Measurements from ENCODE around the gene FAM53A.
A peak's percentile ranks its signal among the peaks of the same experiment; 100 is the strongest.

FAM53A gene

DNA sequence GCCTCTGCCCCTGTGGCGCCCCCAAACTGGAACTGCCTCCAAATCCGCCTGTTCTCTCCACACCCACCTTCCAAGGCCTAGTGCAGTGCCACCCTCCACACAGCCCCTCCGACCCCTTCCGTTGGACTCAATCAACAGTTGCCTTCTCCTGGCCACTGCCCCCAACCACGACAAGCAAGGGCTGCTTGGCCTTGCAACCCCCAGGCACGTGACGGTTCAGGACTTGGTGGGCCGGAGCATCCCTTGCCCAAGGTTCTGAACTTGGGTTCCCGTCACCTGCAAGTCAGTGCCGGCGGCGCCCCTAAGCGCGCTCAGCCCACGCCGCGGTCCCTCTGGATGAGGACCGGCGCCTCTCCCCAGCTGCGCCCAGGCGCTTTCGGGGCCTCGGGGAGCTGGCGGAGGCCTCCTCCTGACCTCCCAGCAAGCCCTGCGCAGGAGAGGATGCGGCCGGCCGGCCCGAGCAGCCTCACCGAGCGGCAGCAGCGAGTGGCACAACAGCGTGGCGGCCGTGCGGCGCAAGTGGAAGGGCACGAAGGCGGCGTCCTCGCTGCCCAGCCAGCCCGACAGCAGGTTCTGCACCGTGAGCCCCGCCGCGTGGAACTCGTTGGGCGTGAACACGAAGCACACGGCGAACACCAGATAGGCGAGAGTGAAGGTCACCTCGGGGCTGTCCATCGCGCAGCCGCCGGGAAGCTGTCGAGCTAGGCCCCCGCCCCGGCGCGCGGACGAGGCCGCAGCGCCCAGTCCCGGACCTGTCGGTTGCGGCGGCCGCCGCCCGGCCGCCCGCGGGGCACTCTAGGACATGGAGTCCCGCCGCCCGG is 36.3 kb upstream of the FAM53A start (continued):
- TF ChIP-seq CTCF (tag by site-specific recombination; IDR thresholded peaks at IDR 0.05) (peak; percentile 50; the same call in 1 of the 2 replicates), ZFP37 (tag by site-specific recombination; IDR thresholded peaks at IDR 0.05) (peak; percentile 85), SP2 (tag by site-specific recombination; IDR thresholded peaks at IDR 0.05) (peak; percentile 41), ZNF837 (tag by site-specific recombination; IDR thresholded peaks at IDR 0.05) (0 out of 2 replicates have a peak, but pooled peaks have one; percentile 30), ZNF558 (tag by site-specific recombination; IDR thresholded peaks at IDR 0.05) (no peak), KLF9 (tag by site-specific recombination; IDR thresholded peaks at IDR 0.05; ENCODE audit: low read depth) (no peak), ZNF133 (tag by site-specific recombination; IDR thresholded peaks at IDR 0.05) (no peak), PBX3 (CRISPR knock-in tag; IDR thresholded peaks at IDR 0.05) (peak; percentile 42; the same call in 1 of the 2 replicates), SCRT1 (tag by site-specific recombination; IDR thresholded peaks at IDR 0.05; ENCODE audit: borderline replicate concordance) (peak; percentile 57; the same call in 1 of the 2 replicates), ZIC2 (tag by site-specific recombination; IDR thresholded peaks at IDR 0.05) (peak; percentile 34; the same call in 1 of the 2 replicates), ZBTB8A (tag by site-specific recombination; IDR thresholded peaks at IDR 0.05) (peak; percentile 74; the same call in 1 of the 2 replicates), ZNF660 (tag by site-specific recombination; IDR thresholded peaks at IDR 0.05) (peak; percentile 24; the same call in 1 of the 2 replicates), ZNF24 (tag by site-specific recombination; IDR thresholded peaks at IDR 0.05) (no peak), GLIS1 (tag by site-specific recombination; IDR thresholded peaks at IDR 0.05) (peak; percentile 73), ZNF184 (tag by site-specific recombination; IDR thresholded peaks at IDR 0.05) (no peak), ZBTB48 (tag by site-specific recombination; IDR thresholded peaks at IDR 0.05) (0 out of 2 replicates have a peak, but pooled peaks have one; percentile 28), ZNF404 (tag by site-specific recombination; IDR thresholded peaks at IDR 0.05) (no peak), ZFHX2 (tag by site-specific recombination; conservative IDR thresholded peaks at IDR 0.05) (peak; percentile 45), ZBTB44 (tag by site-specific recombination; IDR thresholded peaks at IDR 0.05) (no peak), ZNF501 (tag by site-specific recombination; IDR thresholded peaks at IDR 0.05) (peak; percentile 57), KLF8 (tag by site-specific recombination; IDR thresholded peaks at IDR 0.05) (0 out of 2 replicates have a peak, but pooled peaks have one; percentile 19), ZNF624 (tag by site-specific recombination; IDR thresholded peaks at IDR 0.05) (no peak), ZNF600 (tag by site-specific recombination; IDR thresholded peaks at IDR 0.05) (peak; percentile 84), GLIS2 (tag by site-specific recombination; IDR thresholded peaks at IDR 0.05) (peak; percentile 84), SCRT2 (tag by site-specific recombination; IDR thresholded peaks at IDR 0.05) (peak; percentile 93), ZNF37A (tag by site-specific recombination; IDR thresholded peaks at IDR 0.05) (no peak)
- TF ChIP-seq, protein P1, sequence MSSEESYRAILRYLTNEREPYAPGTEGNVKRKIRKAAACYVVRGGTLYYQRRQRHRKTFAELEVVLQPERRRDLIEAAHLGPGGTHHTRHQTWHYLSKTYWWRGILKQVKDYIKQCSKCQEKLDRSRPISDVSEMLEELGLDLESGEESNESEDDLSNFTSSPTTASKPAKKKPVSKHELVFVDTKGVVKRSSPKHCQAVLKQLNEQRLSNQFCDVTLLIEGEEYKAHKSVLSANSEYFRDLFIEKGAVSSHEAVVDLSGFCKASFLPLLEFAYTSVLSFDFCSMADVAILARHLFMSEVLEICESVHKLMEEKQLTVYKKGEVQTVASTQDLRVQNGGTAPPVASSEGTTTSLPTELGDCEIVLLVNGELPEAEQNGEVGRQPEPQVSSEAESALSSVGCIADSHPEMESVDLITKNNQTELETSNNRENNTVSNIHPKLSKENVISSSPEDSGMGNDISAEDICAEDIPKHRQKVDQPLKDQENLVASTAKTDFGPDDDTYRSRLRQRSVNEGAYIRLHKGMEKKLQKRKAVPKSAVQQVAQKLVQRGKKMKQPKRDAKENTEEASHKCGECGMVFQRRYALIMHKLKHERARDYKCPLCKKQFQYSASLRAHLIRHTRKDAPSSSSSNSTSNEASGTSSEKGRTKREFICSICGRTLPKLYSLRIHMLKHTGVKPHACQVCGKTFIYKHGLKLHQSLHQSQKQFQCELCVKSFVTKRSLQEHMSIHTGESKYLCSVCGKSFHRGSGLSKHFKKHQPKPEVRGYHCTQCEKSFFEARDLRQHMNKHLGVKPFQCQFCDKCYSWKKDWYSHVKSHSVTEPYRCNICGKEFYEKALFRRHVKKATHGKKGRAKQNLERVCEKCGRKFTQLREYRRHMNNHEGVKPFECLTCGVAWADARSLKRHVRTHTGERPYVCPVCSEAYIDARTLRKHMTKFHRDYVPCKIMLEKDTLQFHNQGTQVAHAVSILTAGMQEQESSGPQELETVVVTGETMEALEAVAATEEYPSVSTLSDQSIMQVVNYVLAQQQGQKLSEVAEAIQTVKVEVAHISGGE (tag by site-specific recombination; conservative IDR thresholded peaks at IDR 0.05; ENCODE audit: low read depth) = peak; percentile 40; the same call in 1 of the 2 replicates
- TF ChIP-seq, protein P2, sequence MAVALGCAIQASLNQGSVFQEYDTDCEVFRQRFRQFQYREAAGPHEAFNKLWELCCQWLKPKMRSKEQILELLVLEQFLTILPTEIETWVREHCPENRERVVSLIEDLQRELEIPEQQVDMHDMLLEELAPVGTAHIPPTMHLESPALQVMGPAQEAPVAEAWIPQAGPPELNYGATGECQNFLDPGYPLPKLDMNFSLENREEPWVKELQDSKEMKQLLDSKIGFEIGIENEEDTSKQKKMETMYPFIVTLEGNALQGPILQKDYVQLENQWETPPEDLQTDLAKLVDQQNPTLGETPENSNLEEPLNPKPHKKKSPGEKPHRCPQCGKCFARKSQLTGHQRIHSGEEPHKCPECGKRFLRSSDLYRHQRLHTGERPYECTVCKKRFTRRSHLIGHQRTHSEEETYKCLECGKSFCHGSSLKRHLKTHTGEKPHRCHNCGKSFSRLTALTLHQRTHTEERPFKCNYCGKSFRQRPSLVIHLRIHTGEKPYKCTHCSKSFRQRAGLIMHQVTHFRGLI (tag by site-specific recombination; IDR thresholded peaks at IDR 0.05) = 0 out of 2 replicates have a peak, but pooled peaks have one; percentile 51

Measured in HEK293 (cell line).